ENCODE results near the gene OXSR1. TPM values are rescaled to one million over a fixed set of nuclear protein-coding genes. Genes with fewer than 3 reads are reported as not detected.
"Not testable (repeated sequence)": the region's sequence is repeated elsewhere in the genome, so short reads cannot be mapped to it uniquely, and the experiment has no call there.

Gene OXSR1
- total RNA-seq, 2 donors from 2014 or later = 16.1 to 23.7 TPM

GRCh38 chr3:38158472-38158871 lies 6.9 kb upstream of the OXSR1 start:
- no peaks in the 10 kb centered on the region for H3K36me3 ChIP-seq (replicated peaks in 1 of 2; ENCODE audit: insufficient read depth in 1 of 2, low read depth in 2 of 2)
- intact Hi-C loops (cut with DNase I) = no loop called here
- no peaks in the 10 kb centered on the region for H3K9me3 ChIP-seq
- 71 to 75% methylated on average over 5 of the region's 5 CpGs for WGBS, 2 donors
- no peak for ATAC-seq
- DNase-seq = no peak
- no peaks in the 10 kb centered on the region for H3K4me1 ChIP-seq
- TF ChIP-seq, protein P1, sequence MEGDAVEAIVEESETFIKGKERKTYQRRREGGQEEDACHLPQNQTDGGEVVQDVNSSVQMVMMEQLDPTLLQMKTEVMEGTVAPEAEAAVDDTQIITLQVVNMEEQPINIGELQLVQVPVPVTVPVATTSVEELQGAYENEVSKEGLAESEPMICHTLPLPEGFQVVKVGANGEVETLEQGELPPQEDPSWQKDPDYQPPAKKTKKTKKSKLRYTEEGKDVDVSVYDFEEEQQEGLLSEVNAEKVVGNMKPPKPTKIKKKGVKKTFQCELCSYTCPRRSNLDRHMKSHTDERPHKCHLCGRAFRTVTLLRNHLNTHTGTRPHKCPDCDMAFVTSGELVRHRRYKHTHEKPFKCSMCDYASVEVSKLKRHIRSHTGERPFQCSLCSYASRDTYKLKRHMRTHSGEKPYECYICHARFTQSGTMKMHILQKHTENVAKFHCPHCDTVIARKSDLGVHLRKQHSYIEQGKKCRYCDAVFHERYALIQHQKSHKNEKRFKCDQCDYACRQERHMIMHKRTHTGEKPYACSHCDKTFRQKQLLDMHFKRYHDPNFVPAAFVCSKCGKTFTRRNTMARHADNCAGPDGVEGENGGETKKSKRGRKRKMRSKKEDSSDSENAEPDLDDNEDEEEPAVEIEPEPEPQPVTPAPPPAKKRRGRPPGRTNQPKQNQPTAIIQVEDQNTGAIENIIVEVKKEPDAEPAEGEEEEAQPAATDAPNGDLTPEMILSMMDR (IDR thresholded peaks at IDR 0.05) = no peak
- TF ChIP-seq POLR2A (IDR thresholded peaks at IDR 0.05) = no peak
- H3K27ac ChIP-seq = no peak overlapping the region
- no peaks in the 10 kb centered on the region for H3K27me3 ChIP-seq
- no peak overlapping the region for H3K4me3 ChIP-seq

- intact Hi-C loops (cut with DNase I); H3K4me3 ChIP-seq; H3K4me1 ChIP-seq; ATAC-seq; H3K9me3 ChIP-seq; H3K36me3 ChIP-seq (replicated peaks in 1 of 2; ENCODE audit: insufficient read depth in 1 of 2, low read depth in 2 of 2); H3K27ac ChIP-seq; DNase-seq; H3K27me3 ChIP-seq: not testable (repeated sequence)
- 87 to 88% methylated on average over 11 of the region's 11 CpGs for WGBS, 2 donors
Measured at GRCh38 chr3:38160704-38161103, 4.6 kb upstream of the OXSR1 start.

- intact Hi-C loops (cut with DNase I) = no loop called here
- no peak for DNase-seq
- H3K27me3 ChIP-seq = no peaks in the 10 kb centered on the region
- no peaks in the 10 kb centered on the region for H3K36me3 ChIP-seq (replicated peaks in 1 of 2; ENCODE audit: insufficient read depth in 1 of 2, low read depth in 2 of 2)
- H3K27ac ChIP-seq = peak overlapping the region in 3 of 4 donors; percentile 92 to 99 (median 96)
- H3K9me3 ChIP-seq = no peaks in the 10 kb centered on the region
- peaks cover 26% of the 10 kb centered on the region for H3K4me1 ChIP-seq
- H3K4me3 ChIP-seq = no peak overlapping the region
- 88 to 91% methylated on average over 12 of the region's 12 CpGs for WGBS, 2 donors
- TF ChIP-seq, protein P1 (IDR thresholded peaks at IDR 0.05) = no peak
- no peak for TF ChIP-seq POLR2A (IDR thresholded peaks at IDR 0.05)
- no peak for ATAC-seq
Measured at GRCh38 chr3:38163117-38163840, 2.1 kb upstream of the OXSR1 start.

DNA sequence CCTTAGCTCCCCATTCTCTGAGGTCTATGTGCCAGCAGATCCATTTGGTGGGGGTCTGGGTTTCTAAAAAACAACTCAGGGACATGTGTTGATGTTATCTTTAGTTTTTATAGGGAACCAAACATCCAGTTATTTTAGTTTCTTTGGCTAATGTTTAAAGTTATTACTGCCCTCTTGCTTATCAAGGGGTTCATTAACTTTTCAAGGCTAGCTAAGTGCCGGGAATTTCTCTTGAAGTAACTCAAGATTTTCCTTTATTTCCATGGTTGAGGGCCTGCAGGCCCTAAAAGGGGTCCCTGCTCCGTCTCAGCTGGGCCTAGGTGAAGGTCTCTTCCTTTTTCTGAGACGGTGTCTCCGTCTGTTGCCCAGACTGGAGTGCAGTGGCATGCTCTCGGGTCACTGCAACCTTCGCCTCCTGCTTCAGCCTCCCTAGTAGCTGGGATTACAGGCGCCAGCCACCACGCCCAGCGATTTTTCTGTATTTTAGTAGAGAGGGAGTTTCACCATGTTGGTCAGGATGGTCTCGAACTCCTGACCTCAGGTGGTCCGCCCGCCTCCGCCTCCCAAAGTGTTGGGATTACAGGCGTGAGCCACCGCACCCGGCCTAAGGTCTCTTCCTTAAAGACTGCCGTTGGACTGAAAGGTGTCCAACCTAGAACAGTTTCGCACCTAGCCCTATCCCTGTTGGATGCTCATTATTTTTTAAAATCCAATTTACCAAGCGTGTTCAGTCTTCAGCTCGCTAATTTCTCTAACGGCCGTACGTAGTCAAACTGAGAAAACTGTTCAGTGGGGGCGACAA lies 1.3 kb upstream of the OXSR1 start:
- Histone ChIP-seq H3K27ac (peak overlapping the region; percentile 87 to 99 (median 94)), H3K4me1 (peaks cover 26% of the 10 kb centered on the region), H3K9me3 (no peaks in the 10 kb centered on the region), H3K4me3 (peak overlapping the region; percentile 16 to 43), H3K36me3 (replicated peaks in 1 of 2; ENCODE audit: insufficient read depth in 1 of 2, low read depth in 2 of 2) (no peaks in the 10 kb centered on the region), H3K27me3 (no peaks in the 10 kb centered on the region)
- DNase-seq (peak in 2 of 4 donors; percentile 18 to 29), ATAC-seq (no peak)
- intact Hi-C loops (cut with DNase I) = no loop called here
- 63 to 66% methylated on average over 24 of the region's 24 CpGs for WGBS, 2 donors
- no peak for TF ChIP-seq POLR2A (IDR thresholded peaks at IDR 0.05)
- TF ChIP-seq, protein P1 (IDR thresholded peaks at IDR 0.05) = no peak

DNA sequence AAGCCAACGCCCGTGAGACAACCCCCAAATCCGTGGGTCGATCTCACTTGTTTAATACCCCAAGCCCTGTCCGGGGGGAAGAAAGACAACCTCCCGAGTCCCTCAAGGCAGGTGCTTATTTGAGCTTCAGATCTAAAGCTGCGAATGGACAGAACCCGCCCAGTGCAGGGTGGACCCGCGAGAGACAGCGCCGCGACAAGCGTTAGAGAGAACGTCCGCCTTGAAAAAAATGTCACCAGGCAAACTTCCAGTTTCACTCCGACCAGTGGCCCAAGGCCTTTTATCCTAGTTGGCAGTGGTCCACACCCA lies 740 bp upstream of the OXSR1 start:
- peak overlapping the region; percentile 16 to 43 for H3K4me3 ChIP-seq
- ATAC-seq (no peak), DNase-seq (no peak)
- TF ChIP-seq, protein P1 (IDR thresholded peaks at IDR 0.05) = peak in 1 of 7 experiments; percentile 8
- peak; percentile 10 to 49 (median 18) for TF ChIP-seq POLR2A (IDR thresholded peaks at IDR 0.05)
- H3K27ac ChIP-seq = peak overlapping the region; percentile 87 to 99 (median 94)
- intact Hi-C loops (cut with DNase I) = no loop called here
- no peaks in the 10 kb centered on the region for H3K9me3 ChIP-seq
- H3K4me1 ChIP-seq = peaks cover 26% of the 10 kb centered on the region
- no peaks in the 10 kb centered on the region for H3K27me3 ChIP-seq
- 0% methylated on average over 15 to 17 of the region's 17 CpGs for WGBS, 2 donors
- H3K36me3 ChIP-seq (replicated peaks in 1 of 2; ENCODE audit: insufficient read depth in 1 of 2, low read depth in 2 of 2) = no peaks in the 10 kb centered on the region

Data from body of pancreas (tissue), 4 donors.